Stomach (tissue), 4 donors: ENCODE measurements around the gene IQCE.

ENCODE experiments used
- CTCF ChIP-seq, 7 experiments: fragments of 450-650 bp in 4 of 7; fragments of 200-600 bp in 3 of 7; sonication (generic) in 3 of 7; IDR thresholded peaks; one replicate each; pipeline ENCODE4 v1.5.1; 2016 to 2019; ENCODE audit warnings: antibody characterized with exemption in 7 of 7, control low read depth in 2 of 7, mild to moderate bottlenecking in 1 of 7
- EP300 ChIP-seq: sonication (generic); formaldehyde crosslinking; IDR thresholded peaks from one replicate; pipeline ENCODE4 v1.6.1; 2017; ENCODE audit warnings: antibody characterized with exemption
- POLR2A ChIP-seq, 4 donors: fragments of 450-650 bp; IDR thresholded peaks; one replicate each; pipeline ENCODE4 v1.6.1; 2016; ENCODE audit warnings: antibody characterized with exemption in 4 of 4, control low read depth in 2 of 4, mild to moderate bottlenecking in 1 of 4, moderate library complexity in 1 of 4
- POLR2AphosphoS5 ChIP-seq, 3 donors: sonication (generic); formaldehyde crosslinking; IDR thresholded peaks; one replicate each; pipeline ENCODE4 v1.6.1; 2016; ENCODE audit warnings: antibody characterized with exemption in 3 of 3

GRCh38 chr7:2639695-2640481 lies 81.1 kb downstream of the IQCE start:
- TF ChIP-seq CTCF (IDR thresholded peaks at IDR 0.05), result no peak
- no peak for TF ChIP-seq POLR2A (IDR thresholded peaks at IDR 0.05)
- TF ChIP-seq POLR2AphosphoS5 (IDR thresholded peaks at IDR 0.05), result no peak
- no peak for TF ChIP-seq EP300
